Right hindlimb (tissue), 1 donor: Measurements from ENCODE around the gene HNRNPL.
"Not testable (repeated sequence)": the region's sequence is repeated elsewhere in the genome, so short reads cannot be mapped to it uniquely, and the experiment has no call there.

ENCODE experiments used
- DNase-seq: peaks from one replicate; pipeline ENCODE4 v3.0.0-alpha.2; 2018

HNRNPL gene

DNA sequence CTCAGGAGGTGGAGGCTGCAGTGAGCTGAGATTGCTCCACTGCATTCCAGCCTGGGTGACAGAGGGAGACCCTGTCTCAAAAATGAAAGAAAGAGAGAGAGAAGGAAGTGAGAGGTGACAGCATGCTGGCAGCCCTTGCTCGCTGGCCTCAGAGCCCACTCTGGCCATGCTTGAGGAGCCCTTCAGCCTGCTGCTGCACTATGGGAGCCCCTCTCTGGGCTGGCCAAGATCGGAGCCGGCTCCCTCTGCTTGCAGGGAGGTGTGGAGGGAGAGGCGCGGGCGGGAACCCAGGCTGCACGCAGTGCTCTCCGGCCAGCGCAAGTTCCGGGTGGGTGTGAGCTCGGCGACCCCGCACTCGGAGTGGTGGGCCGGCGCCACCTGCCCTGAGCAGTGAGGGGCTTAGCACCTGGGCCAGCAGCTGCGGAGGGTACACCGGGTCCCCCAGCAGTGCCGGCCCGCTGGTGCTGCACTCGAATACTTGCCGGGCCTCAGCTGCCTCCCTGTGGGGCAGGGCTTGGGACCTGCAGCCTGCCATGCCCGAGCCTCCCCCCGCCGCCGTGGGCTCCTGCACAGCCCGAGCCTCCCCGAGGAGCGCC lies 28.5 kb downstream of the HNRNPL start:
- not testable (repeated sequence) for DNase-seq

DNA sequence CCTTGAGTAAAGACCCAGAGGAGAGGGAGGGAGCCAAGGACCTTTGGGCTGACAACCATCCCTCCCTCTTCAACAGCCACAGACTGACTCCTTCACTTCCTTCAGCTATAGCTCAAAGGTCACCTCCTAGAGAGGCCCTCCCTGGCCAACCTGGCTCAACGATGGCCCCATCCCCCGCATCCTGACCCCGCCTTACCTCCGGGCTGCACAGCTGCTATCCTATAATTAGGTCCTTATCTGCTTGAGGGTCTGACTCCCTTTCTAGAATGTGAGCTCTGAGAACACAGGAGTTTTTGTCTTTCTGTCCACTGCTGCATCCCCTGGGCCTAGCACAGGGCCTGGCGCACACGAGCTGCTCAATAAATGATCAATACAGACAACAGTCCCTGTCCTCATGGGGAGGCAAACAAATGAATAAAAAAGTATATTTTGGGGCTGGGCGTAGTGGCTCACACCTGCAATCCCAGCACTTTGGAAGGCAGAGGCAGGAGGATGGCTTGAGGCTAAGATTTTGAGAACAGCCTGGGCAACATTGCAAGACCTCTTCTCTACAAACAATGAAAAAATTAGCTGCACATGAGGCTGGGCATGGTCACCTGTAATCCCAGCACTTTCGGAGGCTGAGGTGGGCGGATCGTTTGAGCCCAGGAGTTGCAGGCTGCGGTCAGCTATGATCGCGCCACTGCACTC lies 30.4 kb downstream of the HNRNPL start:
- DNase-seq = no peak

DNA sequence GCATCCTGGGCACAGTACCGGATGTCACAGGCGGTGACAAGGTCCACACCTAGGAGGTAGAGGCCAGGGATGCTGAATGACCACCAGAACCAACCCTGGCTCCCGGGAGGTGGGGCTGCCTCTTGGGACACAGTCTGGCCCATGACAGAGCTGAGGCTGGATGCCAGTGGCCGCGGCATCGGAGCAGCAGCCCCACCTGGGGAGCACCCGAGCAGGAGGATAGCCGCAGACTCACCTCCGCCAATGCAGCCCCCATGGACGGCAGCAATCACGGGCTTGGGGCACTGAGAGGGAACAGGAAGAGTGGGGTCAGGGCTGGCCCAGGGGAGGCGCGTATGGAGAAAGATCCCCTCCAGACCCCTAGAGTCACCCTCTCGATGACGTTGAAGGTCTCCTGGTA lies 32.7 kb downstream of the HNRNPL start:
- DNase-seq = no peak

DNA sequence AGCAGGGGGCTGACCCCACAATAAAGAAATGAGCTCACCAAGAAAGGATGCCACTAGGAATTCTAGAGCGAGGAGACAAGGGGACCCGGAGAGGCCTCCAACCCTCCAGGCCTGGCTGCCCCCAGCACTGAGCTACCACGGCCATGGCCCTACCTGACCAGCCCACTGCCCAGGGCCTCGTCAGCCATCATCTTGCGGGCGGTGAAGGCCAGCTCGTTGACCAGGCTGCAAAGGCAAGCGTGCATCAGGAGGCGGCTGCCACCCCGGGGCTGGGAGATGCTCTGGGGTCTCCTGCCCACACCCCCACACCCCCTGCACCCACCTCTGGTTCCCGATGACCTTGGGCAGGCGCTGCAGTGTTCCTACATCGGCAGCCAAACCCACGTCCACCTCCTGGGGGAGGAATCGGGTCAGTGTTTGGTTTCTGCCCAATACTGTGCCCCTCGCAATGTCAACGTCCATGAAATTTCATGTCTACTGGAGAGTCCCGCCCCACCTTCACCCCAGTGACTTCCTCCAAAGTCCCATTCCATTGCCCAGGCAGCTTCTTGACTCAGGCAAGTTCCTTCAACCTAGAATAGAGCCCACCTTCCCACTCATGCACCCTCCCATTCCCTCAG lies 33.5 kb downstream of the HNRNPL start:
- DNase-seq = no peak

DNA sequence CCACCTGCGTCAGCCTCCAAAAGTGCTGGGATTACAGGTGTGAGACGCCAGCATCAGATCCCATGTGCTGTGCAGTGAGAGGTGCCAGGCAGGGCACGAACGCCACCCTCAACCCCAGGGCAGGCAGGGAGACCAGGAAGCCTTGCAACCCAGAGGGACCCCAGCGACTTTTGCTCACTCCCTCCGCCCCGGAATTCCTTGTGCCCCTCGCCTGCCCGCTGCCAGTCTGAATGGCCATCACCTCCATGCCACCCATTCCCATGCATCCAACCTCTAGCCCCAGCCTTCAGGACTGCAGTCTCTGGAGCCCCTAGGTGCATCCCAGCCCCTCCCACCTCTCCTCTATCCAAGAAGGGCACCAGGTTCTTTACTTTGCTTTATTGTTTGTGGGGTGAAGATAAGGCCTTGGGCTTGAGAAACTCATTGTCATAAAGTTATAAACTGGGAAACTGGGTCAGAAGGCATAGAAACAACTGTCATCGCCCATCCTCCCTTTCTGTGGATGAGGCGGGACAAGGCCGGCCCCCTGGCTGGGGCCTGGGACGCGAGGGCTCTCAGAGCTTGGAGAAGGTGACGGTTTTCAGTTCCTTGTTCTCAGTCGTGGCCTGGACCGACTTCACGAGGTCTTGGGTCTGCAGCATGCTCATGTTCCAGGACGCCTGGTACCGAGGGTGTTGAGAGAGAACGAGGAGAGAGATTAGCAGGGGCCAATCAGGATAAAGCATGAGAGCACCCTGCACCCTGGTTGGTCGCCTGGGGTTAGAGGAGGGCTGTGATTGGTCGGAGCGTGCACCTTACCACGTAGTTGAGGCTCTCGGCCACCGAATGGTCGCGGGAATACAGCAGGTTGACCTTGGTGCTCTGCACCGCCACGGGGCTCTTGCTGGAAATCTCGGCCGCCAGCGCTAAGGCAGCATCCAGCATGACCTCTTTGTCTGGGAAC lies 34.5 kb downstream of the HNRNPL start:
- no peak for DNase-seq

DNA sequence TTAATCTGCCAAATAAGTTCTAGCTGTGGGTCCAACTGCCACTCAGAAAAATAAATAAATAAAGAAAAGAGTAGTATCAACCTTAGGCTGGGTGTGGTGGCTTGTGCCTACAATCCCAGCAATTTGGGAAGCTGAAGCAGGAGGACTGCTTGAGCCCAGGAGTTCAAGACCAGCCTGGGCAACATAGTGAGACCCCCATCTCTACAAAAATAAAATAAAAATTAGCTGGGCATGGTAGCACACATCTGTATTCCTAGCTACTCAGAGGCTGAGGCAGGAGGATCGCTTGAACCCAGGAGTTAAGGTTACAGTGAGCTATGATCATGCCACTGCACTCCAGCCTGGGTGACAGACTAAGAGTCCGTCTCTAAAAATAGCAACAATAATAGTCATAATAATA lies 35.9 kb downstream of the HNRNPL start:
- DNase-seq = not testable (repeated sequence)

DNA sequence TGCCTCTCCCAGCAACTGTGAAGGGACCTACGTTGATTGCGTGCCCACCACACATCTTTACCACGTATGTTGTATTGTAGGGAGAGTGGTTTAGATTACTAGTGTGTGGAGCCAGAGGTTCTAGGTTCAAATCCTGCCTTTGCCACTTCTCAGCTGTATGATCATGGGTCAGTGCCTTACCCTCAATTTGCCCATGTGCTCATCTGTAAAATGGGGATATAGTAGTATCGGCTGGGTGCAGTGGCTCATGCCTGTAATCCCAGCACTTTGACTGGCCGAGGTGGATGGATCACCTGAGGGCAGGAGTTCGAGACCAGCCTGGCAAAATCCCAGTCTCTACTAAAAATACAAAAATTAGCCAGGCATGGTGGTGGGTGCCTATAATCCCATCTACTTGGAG lies 36.5 kb downstream of the HNRNPL start:
- DNase-seq = no peak

DNA sequence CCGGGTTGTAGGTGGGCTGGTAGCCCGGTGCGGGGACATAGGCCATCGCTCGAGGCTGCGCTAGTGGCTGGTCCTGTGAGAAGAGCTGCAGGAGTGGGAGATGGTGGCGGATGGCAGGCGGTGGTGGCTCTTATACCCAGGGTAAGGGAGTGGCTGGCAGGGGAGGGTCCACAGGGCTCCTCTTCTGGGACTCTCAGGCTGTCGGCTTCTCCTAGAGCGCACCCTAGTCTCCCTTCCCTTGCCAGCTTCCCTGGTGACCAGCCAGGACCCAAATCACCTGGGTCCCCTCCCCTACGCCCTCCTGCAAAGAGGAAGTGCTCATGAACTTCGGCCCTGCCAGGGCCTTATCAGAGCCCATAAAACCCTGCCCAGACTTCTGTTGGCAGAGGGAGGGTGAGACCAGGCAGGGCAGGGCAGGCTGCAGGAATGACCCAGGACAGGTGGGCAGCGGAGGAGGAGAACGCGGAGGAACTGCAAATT lies 36.9 kb downstream of the HNRNPL start, which contains the start of gene LGALS4:
TSS of gene LGALS4 (minus strand) at position 105 of the 480 bp plus-strand sequence. CDS start at position 46, 59 bp downstream.
- no peak for DNase-seq

DNA sequence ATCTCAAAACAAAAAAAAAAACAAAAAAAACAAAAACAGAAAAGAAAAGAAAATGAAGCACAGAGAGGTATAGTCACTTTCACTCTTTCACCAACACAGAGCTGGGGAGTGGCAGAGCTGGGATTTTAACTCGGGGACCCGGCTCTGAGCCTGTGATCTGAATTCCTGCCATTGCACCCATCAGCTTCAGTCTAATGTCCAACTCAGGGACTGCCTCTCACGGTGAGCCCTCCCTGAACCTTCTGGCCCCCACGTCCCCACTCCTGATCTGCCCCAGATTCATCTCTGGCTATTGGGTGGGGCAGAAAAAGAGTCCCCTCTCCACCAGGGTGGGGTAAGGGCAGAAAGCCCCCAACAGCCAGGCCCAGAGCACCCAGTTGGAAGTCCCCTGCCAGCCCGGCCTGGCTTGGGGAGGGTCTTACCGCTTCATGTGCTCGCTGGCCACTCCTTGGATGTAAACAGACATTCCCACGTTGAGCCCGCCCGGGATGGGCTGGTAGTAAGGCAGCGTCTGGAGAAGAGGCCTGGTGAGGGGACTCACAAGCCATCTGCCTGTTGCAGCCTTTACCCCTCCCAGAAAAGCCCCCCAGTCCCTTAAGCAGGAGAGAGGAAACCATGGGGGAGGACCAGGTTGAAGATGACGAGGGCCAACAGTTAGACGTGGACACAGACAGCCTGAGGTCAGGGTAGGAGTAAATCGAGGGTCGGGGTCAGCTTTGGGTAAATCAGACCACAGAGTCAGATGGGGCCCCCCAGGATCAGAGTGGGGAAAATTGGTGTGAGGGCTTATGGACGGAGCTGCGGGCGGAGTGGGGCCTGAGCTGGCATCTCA lies 37.6 kb downstream of the HNRNPL start:
- DNase-seq = no peak

DNA sequence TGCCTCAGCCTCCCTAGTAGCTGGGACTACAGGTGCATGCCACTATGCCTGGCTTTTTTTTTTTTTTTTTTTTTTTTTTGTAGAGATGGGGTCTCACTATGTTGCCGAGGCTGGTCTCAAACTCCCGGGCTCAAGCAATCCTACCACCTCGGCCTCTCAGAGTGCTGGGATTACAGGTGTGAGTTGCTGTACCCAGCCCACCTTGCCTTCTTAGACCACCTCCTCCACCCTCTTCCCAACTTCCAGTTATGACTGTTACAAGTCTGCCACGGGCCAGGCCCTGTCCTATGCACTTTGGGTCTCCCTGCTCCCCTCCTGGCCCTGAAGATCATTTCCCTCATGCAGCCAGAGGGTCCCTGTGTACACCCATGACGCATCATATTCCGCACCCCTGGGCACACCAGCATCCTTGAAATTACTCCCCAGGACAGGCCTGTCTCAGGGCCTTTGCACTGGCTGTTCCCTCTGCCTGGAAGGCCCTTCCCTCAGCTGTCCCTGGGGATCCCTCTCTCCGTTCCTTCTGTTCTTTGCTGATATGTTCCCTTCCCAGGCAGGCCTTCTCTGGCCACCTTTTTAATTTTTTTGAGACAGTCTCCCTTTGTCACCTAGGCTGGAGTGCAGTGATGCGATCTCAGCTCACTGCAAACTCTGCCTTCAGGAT lies 40.1 kb downstream of the HNRNPL start:
- no peak for DNase-seq

DNA sequence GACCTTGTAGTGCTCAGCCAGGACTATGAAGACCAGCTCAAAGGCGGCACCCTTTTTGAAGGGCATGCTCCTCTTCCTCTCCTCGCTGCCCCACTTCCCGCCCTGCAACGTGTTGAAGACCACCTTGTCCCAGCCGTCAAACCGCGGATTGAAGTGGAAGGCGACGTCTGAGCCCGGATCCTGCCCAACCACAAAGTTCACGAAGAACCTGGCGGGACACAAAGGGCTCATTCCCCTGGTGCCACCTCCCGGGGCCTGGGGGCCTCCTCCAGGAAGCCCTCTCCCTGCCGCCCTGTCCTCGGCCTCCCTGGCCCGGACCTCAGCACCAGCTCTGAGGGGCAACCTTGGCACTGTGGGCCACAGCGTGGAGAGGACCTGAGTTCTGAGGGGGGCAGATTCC lies 41.0 kb downstream of the HNRNPL start:
- no peak for DNase-seq

DNA sequence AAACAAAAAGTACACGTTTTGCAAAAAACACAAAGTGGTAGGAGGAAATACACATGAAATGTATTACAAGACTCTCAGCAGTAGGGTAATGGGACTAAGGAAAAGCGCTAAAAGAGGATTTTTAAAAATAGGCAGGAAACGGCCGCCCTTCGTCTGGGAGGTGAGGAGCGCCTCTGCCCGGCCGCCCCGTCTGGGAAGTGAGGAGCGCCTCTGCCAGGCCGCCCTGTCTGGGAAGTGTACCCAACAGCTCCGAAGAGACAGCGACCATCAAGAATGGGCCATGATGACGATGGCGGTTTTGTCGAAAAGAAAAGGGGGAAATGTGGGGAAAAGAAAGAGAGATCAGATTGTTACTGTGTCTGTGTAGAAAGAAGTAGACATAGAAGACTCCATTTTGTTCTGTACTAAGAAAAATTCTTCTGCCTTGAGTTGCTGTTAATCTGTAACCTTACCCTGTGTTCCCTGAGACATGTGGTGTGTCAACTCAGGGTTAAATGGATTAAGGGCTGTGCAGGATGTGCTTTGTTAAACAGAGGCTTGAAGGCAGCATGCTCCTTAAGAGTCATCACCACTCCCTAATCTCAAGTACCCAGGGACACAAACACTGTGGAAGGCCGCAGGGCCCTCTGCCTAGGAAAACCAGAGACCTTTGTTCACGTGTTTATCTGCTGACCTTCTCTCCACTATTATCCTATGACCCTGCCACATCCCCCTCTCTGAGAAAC lies 42.2 kb downstream of the HNRNPL start:
- not testable (repeated sequence) for DNase-seq

DNA sequence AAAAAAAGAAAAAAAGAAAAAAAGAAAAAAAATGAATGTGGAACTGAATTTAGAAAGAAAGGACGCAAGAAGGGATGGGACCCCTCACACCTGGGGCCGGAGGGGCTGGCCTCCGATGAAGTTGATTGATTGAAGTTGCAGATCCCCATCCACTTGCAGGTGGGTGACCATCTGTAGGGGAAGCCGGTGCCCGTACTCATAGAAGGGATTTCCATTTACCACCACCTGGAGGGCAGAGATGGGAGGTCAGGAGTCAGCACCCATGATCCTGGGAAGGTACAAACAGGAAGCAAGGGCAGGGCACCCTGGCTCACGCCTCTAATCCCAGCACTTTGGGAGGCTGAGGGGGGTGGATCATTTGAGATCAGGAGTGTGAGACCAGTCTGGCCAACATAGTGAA lies 43.4 kb downstream of the HNRNPL start:
- DNase-seq = no peak

DNA sequence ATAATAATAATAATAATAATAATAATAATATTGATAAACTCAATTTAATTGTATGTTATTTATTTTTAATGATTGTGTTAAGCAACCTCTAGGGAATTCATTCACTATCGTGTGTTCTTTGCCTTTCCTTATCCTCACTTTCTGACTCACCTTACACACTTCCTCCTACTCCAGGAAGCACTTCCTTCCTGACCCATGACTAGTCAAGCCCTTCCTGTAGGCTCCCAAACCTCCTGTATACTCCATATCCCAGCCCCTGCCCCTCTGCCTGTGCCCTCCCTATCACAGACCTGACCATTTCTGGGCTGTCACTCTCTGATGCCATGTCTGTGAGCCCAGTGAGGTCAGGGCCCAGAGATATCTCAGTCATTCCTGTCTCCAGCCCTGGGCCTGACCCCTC lies 44.6 kb downstream of the HNRNPL start:
- no peak for DNase-seq

DNA sequence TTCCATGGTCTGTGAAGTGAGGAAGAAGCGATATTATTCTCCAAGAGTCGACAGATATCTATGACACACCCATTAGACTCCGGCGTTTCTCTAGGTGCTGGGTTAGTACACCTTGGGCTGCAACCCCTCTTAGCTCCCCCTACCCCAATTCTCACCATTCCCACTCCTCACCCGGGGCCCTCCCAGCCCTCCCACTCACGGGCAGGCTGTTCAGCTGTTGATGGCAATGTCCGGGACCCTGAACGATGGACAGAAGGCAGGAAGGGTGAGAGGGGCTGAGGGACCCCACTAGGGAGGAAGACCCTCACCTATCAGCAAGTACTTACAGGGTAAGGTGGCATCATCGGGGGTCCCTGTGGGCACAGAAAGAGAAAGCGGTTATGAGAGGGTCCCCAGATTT lies 46.2 kb downstream of the HNRNPL start:
- DNase-seq = no peak

DNA sequence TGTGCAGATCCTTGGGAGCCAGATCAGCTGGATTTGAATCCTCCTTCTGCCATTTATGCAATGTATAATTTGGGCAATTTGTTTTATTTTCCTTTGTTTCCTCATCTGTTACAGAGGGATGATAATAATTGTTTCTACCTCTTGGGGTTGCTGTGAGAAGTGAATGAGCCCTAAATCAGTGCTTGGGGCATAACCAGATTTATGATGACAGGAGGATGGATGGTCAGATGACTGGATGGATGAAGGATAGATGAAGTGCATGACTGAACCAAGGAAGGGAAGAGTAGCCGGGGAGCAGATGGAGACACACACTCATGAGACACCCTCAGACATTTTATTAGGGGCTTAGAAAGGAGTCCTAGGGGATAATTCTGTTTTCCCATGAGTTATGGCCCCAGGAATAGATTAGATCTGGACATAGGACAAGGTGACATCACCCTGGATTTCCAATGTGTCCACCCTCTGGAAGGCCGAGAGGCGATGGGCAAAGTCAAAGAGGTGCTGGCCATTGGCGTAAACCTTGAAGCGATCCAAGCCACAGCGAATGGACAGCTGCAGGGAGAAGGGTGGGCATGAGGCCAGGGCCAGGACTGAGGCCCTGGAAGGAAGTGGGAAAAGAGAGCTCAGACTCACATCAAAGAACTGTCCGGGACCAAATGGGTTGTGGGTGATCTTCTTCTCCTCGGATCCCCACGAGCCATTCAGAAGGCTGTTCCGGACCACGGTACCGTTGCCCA lies 48.3 kb downstream of the HNRNPL start:
- no peak for DNase-seq

DNA sequence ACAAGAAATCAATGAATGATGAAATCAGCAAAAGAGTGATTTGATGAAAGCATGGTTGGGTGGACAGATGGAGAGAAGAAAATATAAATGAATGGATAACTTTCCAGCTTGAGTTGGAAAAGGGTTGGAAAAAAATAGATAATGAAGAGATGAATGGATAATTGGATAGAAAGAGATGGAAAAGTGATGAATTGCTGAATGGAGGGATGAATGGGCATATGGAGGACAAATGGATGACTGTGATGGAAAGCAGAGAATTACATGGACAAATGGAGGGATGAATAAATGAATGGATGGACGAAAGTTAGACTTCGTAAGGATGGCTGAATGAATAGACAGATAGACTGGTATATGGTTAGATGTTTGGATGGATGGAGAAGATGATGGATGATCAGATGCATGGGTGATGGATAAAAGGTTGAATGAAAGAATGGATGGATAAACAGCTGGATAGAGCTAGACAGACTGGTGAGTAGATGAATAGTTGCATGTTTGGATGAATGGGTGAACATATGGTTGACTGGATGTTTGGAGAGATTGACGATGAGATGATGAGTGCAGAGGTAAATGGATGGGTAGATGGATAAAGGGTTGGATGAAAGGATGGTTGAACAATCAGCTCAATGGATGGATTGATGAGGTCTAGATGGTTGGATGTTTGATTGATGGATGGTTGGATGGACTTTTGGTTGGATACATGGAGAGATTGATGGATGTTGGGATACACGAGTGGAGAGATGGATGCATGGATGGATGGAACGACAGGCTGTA lies 49.0 kb downstream of the HNRNPL start:
- DNase-seq = no peak

DNA sequence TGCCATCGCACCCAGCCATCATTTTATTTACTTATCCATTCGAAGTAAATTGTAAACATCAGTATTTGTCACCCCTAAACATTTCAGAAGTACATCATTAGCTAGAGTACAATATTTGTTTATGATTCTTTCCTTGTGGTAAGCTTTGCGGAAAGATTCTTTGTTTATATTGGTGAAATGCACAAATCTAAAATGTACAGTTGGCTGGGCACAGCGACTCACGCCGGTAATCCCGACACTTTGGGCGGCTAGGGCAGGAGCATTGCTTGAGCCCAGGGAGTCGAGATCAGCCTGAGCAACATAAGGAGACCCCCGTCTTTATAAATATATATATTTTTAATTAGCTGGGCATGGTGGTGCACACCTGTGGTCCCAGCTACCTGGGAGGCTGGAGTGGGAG lies 50.7 kb downstream of the HNRNPL start:
- DNase-seq = no peak

DNA sequence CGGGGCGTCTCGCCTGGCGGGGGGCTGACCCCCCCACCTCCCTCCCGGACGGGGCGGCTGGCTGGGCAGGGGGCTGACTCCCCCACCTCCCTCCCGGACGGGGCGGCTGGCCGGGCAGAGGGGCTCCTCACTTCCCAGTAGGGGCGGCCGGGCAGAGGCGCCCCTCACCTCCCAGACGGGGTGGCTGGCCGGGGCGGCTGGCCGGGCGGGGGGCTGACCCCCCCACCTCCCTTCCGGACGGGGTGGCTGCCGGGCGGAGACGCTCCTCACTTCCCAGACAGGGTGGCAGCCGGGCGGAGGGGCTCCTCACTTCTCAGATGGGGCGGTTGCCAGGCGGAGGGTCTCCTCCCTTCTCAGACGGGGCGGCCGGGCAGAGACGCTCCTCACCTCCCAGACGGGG lies 52.0 kb downstream of the HNRNPL start:
- not testable (repeated sequence) for DNase-seq
